Activated T-cell treated with anti-CD3 and anti-CD28 coated beads for 1 hour (primary cell): ENCODE data around the gene PIGU.
A peak's percentile ranks its signal among the peaks of the same experiment; 100 is the strongest.

Source experiments
- DNase-seq: peaks from one replicate; pipeline ENCODE4 v3.0.0-alpha.2; 2020; ENCODE audit warnings: low read depth

PIGU gene

GRCh38 chr20:34557936-34558319 lies 119.0 kb downstream of the PIGU start:
- no peak for DNase-seq

- no peak for DNase-seq
Observed at GRCh38 chr20:34553366-34553867, 123.5 kb downstream of the PIGU start.

DNA sequence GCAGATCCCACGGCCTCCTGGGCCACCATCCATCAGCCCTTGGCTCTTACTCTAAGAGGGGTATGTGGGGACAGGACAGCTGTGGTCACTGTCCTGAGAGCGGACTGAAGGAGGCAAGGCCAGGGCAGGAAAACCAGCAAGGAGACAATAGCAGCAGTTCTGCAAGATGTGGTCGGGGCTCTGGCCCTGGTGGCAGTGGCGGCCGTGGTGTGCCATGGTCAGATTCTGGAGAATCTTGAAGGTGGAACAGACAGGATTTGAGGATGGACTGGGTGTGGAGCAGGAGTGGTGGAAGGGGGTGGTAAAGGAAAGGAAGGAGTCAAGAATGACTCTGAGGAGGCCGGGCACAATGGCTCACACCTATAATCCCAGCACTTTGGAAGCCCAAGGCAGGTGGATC lies 124.3 kb downstream of the PIGU start:
- no peak for DNase-seq

DNA sequence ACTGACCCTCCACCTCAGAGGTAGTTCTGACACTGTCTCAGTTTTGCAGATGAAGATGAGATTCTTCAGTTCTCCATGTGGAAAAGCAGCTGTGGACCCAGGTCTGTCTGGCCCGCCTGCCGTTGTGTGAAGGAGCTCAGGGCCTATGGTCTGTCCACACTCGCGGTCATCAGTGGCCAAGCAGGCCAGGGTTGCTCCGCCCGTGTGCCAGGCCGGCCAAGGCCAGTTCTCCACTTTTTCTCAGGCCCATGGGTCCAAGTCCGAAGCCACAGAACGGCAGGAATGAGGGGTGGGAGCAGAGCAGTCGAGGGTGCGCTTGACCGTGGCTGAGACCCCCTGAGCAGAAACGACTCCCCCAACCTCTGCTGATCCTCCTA lies 127.0 kb downstream of the PIGU start:
- DNase-seq, result no peak

- DNase-seq, result no peak
Observed at GRCh38 chr20:34549291-34549928, 127.5 kb downstream of the PIGU start.

- DNase-seq, result no peak
Observed at GRCh38 chr20:34547844-34548613, 128.9 kb downstream of the PIGU start.

DNA sequence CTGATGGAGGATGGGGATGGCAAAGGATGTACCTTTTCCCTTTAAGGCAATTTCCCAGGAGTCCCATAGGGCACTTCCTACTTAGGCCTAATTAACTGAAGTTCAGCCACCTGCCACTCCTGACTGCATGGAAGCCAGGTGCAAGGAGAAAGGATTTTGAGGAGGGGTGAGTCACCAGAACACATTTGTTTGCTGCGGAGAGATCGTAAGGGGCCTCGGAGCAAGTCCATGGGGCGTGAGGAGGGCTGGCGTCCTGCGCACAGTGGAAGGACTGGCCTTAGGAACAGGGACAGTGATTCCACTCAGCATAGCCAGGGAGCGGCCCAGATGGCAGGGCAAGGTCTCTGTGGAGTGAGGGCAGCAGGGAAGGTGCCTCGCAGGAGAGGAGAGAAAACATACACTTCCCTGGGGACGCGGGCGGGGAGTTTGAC lies 130.1 kb downstream of the PIGU start:
- DNase-seq, result no peak

DNA sequence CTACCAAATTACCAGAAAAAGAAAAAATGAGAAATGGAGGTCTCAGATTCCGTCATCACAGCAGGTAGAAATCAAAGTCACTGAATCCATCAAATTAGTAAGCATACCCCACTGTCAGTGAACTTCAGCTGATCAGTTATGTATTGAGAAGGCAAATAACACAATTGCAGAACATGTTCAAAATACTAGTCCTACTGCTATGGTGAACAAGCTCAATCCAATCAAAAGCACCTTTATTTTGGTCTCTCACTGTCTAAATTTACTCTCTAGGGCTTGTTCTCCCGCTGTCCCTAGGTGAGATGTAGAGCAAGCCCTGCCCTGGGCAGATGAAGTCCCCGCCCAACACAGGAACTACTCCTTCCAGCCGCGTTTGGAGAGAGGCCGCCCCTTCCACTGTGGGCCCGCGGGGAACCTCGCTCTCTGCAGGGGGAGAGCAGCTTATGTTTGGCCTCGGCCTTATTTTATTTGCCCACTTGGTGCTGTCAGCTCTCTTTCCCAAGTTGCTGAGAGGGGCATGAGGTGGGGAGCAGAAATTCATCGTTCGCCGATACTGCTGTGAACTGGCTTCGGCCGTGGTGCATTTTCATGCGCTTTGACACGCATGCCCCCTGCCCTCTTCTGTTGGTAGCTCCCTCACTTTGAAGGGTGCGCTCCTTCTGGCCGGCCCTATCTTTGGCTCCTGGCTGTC lies 132.6 kb downstream of the PIGU start:
- DNase-seq, result no peak

DNA sequence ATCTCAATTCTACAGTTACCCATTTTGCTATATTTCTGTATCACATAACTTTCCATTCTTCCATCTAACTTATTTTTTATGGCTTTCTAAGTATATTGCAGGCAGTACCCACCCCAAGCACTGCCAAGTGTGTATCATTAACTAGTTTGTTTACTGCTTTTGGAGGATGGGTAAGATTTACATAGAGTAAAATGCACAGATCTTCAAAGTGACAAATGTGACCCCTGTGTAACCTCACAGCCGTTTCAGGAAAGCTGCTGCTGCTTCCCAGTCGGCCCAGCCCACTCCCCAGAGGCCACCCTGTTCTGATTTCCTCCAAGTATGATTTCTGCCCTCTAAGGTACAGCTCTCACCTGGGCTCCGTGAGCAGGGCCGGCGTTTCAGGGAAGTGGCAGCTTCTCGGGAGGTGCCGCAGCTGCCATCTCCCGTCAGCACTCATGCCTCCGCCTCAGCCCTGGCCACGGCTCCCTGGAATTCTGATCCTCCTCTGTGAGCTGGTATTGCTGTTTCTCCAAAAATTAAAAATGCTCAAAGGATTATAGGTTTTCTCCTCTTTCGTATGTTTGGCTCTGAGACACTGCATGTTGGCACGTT lies 133.3 kb downstream of the PIGU start:
- no peak for DNase-seq

GRCh38 chr20:34542439-34542838 lies 134.5 kb downstream of the PIGU start:
- no peak for DNase-seq

GRCh38 chr20:34541917-34542316 lies 135.0 kb downstream of the PIGU start:
- no peak for DNase-seq

DNA sequence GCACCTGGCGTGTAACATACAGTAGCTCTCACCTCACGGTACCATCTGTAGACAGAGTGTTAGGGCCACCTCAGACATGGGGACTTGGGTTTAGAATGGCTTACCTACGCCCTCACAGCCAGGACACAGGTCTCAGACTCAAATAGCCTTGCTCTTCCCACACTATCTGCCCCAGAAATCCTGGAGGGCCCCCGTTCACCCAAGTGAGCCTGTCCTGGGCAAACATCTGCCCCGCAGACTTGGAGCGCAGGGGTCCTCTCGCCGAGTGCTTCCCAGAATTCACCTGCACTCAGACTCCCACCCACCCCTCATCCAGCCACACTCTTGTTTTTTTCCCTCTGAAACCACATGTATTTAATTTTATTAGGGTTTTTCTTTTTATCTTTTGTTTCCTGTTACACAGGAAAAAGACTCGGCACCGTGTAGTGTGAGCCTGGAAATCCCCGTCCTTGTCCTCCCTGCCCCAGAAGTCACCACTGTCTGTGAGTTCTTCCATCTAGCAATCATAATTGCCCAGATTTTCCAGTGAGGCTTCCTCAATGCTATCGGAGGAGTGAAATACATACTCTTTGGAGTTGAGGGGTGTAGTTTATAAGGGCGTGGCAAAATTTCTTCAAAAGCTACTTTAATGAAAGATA lies 135.5 kb downstream of the PIGU start:
- no peak for DNase-seq

DNA sequence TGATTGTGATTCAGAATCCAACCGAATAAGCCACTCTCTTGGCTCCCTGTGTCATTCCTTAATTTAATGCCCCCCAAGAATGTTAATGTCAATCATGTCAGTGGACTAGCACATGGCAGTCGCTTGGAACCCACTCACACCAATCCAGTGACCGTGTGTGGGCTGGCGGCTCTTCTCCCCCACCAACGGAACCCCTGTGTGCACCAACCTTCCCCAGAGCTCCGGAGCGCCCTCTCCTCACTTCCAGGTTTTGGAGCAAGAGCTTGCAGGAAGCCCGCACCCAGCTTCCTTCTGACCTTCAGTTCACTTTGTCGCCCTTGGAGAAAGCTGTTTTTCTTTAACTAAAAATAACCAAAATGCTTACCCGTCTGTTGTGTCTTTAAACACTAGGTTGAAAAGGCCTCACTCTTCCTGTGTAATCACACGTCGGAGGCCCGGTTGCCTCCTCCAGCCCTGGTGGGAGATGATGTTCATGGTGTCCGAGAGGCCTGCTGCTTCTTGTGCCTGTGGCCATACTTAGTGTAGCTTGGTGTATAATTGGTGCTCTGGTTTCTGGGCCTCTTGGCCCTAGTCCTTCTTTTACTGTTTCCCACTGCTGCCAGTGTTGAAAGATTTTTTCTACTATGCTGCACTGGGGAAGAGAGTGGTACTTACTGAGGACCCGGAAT lies 136.2 kb downstream of the PIGU start:
- no peak for DNase-seq

DNA sequence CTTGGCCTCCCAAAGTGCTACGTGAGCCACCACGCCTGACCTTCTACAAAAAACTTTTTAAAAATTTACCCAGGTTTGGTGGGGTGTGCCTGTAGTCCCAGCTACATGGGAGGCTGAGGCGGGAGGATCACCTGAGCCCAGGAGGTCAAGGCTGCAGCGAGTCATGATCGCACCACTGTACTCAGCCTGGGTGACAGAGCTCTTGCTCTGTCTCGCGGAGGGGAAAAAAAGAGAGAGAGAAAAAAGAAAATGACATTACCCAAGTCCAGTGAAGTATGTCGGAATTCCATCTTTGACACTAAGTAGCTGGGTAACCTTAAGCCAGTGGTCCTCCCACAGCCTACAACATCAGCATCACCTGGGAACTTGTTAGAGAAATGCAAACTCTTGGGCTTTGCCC lies 137.1 kb downstream of the PIGU start:
- no peak for DNase-seq

GRCh38 chr20:34538671-34539123 lies 138.2 kb downstream of the PIGU start:
- DNase-seq, result peak; percentile 36

GRCh38 chr20:34537651-34538050 lies 139.2 kb downstream of the PIGU start:
- DNase-seq, result no peak

GRCh38 chr20:34536798-34537394 lies 140.0 kb downstream of the PIGU start:
- DNase-seq, result peak; percentile 30

DNA sequence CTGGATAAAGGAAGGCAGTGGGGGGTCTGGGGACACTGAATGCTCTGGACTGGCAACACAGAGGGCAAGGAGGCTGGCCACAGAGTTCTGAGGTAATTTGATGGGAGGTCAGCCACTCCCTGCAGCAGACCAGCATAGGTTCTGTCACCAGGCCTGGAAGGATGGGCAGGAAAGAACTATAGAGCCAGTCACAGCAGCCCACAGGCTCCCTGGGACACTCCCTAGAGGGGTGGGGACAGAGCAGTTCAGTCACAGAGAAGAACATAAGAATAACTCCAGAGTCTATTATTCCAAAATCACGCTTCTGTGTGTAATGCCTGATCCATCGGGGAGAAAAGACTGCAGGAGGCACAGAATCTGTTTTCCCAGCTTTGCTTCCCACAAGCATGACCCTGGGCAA lies 141.0 kb downstream of the PIGU start:
- DNase-seq, result no peak

- no peak for DNase-seq
Observed at GRCh38 chr20:34535301-34535840, 141.5 kb downstream of the PIGU start.

DNA sequence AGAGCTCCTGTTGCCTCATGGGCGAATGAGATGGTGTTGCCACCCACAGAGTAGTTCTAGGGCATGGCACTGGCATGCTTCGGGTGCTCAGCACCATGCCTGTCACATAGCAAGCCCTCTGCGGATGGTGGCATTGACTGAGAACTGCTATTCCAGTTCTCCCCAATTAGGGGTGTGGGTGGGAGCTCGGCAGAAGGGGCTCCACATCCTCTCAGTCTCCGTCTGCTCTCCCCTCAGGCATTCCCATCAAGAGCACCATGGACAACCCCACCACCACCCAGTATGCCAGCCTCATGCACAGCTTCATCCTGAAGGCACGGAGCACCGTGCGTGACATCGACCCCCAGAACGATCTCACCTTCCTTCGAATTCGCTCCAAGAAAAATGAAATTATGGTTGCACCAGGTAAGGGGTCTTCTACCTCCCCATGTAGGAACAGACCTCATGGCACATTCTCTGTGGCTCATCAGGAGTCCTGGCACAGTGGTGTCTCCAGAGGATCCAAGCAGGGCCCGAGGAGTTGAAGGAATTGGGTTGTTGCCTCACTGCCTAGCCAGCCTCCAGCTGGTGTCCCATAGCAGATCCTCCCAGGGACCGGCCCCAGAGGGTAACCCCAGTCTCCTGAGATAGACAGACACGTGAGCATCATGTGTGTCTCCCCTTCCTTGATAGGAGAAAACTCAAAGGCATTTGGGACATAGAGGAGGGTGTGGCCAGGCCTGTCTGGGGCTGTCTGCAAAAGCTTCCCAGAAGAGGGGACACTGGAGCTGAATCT lies 142.3 kb downstream of the PIGU start:
- no peak for DNase-seq
